ENCODE measurements around the gene PARVG.
A peak's percentile ranks its signal among the peaks of the same experiment; 100 is the strongest.

Gene PARVG

DNA sequence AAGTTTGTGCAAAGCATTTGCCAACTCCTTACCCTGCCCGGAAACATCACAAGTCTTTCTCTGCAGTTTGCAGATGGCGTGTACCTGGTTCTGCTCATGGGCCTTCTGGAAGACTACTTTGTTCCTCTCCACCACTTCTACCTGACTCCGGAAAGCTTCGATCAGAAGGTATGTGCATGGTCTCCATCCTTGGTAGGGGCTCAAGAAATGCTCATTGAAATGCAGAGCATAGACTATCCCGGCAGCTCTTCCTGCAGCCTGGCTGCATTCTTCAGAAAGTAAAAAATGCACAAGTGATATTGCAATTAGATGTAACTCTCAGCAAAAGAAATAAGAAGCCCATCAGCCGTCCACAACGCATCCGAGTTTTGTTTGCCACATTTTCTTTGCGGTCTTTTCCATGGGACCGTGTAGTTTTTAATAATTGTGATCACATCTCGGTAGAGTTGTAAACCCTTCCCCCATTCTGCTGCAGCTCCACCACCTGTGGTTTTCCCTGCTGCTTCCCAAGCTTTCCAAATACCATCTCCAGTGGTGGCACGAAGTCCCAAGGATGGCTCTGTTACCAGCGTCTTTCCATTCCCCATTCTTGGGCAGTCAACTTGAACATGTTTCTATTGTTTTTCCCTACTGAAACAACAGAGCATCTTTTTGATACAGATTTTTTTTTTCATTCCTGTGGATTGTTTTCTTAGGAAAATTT, 22.7 kb upstream of the PARVG start:
- no peak for DNase-seq

DNA sequence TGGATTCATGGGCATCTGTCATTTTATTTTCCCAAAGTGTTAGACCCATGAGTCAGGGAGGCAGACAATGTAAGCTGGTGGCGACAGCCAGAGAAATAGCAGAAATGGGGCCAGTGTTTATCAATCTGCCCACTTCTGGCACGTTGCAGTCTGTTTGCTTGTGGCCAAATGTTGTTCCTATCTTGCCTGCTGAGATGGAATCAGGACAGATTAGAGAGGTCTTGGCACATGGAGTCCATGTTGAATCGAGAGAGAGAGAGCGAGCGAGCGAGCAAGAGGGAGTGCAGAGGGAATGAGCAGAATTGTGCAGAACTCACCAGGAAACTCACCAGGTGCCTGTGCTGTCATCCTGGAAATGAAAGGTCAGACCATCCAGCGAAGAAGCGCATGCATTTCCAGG, 21.9 kb upstream of the PARVG start:
- DNase-seq = no peak

DNA sequence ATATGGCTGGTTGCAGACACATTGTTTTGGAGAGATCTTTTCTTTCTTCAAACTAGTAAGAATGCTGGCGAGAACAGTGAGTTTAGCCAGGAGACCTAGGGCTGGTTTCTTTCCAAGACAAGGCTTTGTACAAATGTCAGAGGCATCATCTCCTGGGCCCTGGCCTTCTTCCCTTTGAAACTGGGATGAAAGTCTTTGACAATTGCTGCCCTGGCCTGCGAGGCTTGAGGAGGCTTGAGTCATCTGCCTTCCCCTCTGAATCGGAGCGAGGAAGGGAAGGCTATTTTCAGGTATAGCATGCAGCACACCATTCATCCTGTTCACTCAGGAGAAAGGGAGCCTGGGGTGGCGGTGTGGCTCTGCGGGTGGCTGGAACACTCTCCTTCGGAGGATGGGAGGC, 21.5 kb upstream of the PARVG start:
- DNase-seq = no peak

DNA sequence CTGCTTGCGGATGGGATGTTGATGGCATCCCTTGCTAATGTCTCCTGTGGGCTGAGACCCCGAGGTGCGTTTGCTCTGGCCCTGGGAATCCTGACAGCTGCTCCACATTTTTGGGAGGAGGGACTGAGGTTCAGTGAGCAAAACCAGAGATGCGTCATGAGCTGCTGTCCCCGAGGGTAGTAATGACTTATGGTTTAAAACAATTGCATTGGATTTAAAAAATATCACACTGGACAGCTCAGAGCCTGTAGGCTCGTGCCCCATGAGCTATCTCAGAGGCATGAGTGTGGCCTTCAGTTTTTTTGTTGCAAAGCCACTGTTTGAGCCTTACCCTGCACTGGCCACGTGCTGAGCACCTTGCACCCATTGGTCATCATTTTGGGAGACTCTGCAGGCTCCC, 20.9 kb upstream of the PARVG start:
- no peak for DNase-seq

DNA sequence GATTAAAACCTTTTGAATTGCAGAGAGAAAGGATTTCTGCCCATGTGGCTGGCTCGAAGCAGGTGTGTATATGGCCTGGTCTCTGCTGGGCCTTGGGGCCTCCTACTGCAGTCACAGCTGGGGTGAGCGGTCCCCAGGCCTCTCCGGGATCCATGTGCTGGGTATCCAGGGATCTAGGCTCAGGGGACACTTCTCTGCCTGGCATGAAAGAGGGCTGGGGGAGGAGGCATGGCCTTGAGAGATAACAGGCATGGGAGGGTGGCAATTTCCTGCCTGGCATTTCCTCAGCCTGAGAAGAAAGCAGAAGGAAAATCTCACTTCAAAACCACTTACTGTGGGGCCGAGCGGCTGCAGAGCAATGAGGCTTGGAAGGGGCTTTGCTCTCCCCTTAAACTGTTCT, 20.3 kb upstream of the PARVG start:
- no peak for DNase-seq

DNA sequence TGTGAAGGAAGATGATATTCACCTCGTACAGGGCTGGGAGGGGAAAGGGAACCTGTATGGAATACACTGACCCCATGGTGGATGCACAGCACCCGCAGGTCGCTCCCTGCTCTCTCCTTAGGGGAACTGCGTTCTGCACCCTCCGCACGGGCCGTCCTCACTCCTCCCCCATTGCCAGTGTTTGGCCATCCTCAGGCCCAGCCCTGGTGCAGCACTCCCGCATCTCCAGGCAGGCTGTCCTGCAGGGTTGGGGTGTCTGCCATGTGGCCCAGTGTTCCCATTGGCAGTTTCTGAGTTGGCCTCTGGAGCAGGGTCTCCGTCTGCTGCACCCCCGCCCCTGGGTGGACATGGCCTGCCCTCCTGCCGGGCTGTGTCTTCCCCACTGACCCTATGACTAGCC, 19.1 kb upstream of the PARVG start:
- no peak for DNase-seq

DNA sequence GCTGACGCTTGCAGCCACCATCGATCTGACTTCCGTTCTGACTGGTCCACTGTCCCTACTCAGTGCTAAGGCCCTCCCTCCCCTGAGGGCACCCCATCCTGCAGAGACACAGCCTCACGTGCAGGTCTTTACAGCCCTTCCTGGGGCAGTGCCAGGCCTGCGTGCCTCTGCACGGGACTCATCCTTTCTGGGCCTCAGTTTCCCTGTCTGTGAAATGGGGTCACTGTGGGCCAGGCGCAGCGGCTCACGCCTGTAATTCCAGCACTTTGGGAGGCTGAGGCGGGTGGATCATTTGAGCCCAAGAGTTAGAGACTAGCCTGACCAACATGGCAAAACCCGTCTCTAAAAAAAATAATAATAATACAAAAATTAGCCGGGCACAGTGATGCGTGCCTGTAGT, 17.8 kb upstream of the PARVG start:
- no peak for DNase-seq

DNA sequence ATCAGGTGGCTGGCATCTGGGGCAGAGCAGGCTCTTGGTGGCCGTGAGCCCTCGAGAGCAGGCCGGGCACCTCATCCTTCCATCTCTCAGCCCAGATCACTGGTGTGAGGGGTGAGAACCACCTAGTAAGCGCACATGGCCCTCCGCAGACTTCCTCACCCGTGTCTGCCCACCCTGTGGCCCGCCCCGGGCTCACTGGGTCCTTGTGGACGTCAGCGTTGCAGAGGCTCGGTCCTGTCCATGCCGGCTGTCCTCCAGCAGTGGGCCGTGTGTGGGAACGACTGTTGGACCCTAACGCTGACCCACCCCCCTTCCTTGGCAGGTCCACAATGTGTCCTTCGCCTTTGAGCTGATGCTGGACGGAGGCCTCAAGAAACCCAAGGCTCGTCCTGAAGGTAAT, 17.2 kb upstream of the PARVG start:
- DNase-seq = no peak

DNA sequence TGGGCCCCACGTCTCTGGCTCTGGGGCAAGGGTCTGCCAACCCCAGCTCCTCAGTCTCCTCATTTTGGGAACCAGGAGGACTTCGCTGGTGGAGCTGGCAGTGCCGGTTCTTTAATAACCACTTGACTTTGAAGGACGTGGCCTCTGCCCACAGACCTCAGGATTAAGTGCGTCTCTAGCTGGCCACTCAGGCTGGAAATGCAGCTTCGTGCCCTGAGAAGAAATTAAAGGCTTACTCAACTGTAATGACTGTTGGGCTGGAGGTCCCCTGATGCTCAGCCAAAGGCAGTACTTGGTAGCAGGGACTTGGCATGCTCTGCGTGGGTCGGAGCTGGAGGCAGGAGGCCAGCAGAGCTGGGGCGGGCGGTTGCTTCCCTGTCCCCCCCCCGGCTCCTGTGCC, 16.7 kb upstream of the PARVG start:
- DNase-seq = no peak

DNA sequence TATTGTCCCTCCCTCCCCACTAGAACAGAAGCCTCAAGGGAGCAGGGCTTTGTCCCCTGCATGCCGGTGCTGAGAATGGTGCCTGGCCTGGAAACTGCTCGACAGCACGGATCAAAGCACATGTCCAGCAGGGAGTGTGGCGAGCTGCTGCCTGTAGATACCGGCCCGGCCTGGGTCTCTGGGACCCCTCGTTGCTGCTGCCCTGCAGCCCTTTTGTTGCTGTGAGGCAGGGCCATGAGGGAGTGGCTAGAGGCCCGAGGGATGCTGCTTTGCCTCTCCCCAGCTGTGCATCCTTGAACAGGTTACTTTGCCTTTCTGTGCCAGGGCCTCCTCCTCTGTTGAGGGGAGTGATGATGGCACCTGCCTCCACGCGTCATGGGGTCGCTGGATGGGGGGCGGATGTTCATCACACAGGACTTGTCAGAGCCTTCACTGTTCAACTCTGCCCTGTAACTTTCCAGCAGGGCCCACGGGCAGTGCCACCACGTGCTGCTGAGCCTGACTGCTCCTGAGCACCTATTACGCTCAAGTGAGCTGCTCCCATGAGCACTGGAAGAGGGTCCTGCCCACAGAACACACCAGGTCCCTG, 15.3 kb upstream of the PARVG start:
- no peak for DNase-seq

DNA sequence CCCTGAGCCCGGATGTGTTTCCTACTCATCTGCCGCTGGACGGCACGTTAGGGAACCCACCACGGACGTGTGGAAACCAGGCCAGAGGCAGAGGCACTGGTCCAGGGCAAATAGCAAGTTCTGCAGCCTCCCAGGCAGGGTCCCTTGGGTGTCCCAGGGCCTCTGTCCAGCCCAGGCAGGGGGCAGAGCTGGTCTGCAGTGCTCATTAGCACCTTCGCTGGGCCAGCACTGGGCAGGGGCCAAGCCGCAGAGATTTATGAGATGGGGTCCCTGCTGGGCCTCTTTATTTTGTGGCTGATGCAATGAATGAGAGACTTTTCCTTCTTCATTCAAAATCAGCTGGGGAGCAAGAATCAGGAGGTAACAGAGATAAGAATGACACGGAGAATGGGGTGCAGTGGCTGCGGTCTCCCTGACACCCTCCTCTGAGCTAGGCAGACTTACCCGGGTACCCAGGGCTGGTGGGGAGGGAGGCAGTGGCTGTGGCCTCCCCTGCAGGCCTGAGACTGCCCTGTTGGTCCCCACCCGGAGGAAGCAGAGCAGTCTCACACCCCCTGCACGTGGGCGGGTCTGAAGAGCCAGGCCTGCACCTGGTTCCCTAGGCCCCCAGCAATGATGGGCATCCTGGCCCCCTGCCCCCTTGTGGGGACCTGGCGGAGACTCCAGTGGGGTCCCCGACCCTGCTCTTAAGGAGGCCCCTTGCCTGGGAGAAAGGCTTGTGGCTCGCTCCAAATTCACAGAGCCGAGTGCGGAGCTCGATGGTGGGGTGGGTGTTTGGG, 14.0 kb upstream of the PARVG start:
- no peak for DNase-seq

DNA sequence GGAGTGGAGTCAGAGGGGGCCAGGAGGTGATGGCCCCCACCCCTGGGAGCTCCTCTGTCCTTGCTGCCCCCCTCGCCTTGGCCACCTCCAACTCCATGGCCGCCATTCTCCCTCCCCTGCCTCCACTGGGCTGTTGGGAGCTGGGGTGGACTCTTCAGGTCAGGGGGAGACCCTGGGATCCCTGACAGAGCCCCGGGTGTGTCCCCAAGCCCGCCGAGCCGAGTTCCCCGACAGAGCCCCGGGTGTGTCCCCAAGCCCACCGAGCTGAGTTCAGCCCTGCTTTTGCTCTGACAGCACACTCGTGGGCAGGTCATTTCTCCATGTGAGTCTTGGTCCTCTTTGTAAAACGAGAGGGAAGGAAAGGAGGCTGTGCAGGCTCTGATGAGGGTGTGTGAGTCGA, 13.2 kb upstream of the PARVG start:
- no peak for DNase-seq

DNA sequence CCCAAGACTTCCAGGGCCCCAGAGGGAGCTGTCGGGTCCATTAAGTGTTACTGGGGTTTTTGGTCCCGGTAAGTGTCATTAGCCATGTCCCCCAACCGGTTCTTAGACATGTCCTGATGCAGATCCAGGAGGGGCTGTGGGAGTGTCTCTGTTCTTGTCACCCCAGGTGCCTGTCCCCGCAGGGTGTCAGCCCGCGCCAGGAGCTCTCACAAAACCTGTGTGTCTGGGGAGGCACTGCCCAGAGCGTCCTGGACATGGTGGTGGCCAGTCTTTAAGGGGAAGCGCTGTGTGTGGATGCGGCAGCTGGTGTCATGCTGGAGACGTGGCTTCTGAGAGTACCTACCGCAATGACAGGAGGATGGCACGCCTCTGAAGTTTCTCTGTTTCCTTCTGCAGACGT, 12.5 kb upstream of the PARVG start:
- DNase-seq = no peak

DNA sequence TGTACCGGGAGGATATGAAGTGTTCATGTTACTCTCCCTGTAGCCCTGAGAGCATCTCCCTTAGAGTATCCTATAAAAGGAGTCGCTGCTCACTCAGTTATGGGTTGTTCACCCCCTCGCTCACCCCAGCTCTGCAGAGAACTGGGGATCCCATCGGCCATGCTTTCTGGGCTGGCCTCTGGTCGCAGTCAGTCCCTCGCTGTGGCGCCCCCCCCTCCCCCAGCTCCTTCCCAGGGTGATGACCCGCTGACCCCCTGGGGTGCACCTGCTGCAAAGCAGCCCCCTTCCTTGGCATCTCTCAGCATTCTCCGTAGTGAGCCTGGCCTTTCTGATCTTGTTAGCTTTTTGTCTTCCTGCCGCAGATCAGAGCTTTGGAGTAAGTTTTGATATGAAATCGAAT, 10.3 kb upstream of the PARVG start:
- DNase-seq = no peak

DNA sequence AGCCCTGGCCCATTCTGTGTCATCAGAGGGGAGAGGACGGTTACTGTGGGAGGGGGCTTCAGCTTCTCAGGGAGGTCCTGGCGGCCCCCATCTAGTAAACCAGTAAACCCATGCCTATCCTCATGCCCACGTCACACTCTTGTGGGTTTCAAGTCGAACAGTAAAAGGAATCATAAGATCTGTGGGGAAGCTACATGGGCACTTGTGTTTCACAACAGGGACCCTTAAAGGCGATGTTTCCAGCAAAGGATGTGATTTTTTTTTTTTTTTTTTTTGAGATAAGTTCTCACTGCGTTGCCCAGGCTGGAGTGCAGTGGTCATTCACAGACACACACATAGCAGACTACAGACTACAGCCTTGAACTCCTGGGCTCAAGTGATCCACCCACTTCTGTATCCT, 9.2 kb upstream of the PARVG start:
- DNase-seq = no peak

DNA sequence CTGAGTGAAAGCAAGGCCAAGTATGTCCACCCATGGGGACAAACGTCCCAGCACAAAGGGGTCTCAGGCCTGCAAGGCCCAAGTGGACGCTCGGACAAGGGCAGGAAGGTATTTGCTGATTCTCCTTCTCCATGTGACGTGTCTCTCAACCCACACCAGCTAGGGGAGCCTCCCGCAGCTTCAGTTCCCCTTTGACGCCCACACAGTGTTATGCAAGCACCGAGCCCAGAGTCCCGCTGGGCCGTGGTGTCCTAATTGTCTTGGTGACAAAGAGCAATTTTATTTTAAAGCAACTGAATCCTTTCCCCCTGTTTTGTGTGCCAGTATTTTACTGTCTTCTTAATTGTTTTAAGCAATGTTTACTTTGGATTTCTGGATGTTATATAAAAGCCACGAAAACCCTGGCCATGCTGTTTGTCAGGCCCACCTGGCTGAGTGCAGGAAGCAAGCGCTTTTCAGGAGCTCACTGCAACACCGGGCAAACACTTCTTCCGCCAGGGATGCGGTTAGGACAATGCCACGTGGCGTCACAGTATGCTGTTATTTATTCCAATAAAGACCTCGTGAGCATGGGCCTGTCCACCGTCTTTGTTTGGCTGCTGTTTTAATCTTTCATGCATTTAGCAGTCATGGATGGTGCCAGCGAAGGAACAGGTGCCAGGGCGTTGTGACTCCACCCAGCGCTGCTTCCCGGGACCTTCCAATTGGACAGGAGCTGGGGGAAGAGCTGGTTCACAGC, 8.2 kb upstream of the PARVG start:
- no peak for DNase-seq

DNA sequence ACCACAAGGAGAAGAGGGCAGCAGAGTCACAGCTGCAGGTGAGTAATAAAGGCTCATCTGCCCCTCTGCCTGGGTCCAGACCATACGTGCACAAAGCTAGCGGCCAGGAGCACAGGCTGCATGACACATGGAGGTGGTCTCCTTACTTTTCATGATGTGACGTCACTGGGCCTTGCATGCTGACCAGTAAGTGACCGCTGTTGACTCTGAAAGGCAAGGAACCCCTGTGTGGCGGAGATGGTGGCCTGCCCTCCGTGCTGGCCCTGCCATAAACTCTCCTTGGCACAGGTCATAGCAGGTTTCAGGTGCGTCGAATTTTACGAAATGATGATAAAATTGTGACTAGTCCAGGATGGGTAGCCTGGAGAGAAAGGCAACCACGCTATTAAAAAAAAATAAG, 7.6 kb upstream of the PARVG start:
- DNase-seq = no peak

DNA sequence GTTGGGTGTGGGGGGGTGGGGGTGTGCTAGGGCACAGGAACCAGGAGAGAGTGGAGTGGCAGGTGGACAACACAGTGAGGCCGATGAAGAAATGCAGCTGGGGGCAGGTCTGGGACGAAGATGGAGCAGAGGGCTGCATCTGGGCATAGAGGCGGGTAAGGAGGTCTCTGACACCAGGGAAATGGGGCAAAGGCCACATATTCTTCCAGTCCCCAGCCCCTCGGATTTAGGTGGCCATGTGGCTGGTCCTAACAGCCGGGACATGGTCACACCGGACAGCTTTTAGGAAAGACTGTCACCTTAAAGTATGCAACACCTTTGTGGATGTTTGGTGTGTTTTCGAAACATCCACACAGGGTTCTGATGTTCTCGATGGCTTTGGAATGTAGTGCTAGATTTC, 5.0 kb upstream of the PARVG start:
- DNase-seq = no peak

DNA sequence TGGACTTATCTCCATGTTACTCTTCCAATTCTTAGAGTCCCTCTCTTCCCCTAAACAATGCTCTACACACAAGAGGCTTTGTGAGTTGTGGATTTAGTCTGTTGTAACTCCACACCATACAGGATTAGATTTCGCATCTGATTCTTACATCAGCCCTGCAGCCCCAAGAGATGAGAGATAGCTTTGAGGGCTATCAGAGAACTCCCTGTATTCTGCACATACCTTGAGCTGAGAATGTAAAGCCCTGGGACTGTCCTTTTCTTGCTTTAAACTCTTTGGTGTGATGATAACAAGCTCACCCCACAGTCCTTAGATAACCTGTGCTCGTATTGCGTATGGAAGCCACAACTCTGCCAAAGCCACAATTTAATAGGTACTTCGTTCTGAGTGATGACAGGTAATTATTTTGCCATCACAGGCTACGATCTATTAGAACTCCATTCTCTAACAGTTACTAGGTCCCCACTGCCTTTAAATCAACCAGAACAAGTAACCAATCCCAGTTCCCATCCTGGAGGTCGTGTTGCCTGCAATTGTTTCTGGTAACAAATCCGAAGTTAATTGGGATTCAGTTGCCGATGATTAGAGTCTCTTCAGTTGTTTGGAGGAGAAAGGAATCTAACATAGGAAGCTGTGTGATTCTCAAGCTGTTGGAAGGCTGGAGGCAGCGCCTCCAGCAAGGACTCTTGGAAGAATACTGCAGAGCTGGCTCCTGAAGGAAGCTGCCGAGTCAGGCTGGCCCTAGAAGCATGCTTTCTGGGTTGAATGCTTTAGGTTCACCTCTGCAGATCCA, 1.3 kb upstream of the PARVG start:
- no peak for DNase-seq

DNA sequence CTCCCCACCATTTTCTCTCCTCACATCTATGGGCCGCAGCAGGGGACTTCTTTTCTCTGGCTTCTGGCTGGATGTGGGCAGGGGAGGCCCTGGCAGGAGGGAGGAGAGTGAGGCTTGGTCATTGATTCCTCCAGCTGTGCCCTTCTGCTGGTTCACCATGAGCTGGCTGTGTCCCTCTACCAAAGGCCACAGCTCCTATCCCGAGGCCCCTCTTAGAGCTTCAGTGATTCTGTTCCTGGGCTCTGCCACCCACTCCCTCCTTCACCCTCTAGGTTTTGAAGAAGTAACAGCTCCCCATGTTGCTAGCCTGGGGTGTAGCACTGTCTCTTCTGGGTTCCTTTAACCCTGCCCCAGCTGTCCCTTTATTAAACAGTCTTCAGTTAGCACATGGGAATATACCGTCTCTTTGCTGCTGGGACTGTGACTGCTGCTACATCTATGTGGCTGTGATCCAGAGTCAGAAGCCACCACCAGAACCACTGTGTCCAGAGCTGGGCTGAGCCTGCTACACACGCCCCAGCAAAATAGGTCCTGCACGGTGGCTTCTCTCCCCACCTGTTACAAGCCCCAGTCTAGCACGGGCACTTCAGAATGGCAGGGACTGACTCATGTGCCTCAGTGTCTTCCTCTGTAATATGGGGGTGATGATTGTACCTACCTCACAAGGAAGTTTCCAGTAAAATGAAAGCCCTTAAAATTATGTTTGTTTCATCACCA, 578 bp upstream of the PARVG start:
- no peak for DNase-seq

DNA sequence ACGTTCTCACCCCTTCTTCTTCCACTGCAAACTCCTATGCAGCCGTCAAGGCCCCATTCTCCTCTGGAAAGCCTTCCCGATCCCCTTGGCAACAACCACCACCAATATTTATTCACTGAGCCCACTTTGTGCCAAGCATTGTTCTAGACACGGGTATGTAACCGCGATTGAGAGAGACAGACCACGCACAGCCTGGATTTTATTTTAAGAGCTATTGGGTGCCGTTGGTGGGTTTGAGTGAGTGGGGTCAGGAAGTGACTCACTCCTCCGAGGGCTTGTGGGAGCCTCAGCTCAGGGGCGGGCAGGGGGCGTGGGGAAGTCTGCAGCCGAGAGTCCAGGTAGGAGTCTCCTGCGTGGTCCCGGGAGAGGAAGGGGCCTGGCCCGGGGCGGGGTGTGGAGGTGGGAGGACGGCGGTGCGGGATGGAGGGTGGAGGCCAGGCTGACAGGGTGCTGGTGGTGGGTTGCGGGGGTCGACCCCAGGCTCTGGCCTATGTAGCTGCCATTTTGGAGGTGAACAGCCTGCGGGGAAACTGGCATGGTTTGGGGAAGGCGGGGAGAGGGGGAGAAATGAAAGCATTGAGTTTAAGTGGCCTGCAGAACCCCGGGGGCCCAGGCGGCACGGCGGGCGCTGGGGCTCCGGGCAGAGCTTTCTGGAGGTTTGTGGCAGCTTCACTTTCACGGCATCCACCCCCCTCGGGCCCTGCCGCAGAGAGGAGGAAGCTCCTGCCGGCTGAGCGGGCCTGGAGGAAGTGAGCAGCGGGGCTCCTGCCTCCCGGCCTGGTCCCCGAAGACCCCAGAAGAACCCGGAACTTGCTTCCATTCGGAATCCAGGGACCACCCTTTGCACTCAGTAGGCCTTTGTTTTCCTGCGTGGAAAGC, 547 bp downstream of the PARVG start:
- DNase-seq = peak in 3 of 4 experiments; percentile 19 to 57 (median 33)
